Measurements from ENCODE around the gene CXADR. TPM values are rescaled to one million over a fixed set of nuclear protein-coding genes. Genes with fewer than 3 reads are reported as not detected.
A peak's percentile ranks its signal among the peaks of the same experiment; 100 is the strongest.

CXADR gene
- total RNA-seq, 6 experiments from 2014 or later, result 22.9 to 48.4 (median 30.5) TPM

DNA sequence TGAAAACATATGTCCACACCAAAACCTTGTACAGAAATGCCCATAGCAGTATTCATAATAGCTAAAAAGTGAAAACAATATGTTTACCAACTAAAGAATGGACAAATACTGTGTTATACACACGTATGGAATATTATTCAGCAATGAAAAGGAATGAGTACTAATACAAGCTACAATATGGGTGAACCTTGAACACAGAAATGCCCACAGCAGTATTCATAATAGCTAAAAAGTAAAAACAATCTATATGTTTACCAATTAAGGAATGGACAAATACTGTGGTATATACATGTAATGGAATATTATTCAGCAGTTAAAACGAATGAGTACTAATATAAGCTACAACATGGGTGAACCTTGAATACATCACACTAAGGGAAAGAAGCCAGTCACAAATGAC is 96.8 kb downstream of the CXADR start:
- intact Hi-C loops (cut with DNase I), result no loop called here
- H3K9me3 ChIP-seq, result no peaks in the 10 kb centered on the region

GRCh38 chr21:17610911-17611310 is 98.1 kb downstream of the CXADR start:
- no peak for DNase-seq
- TF ChIP-seq POLR2A (IDR thresholded peaks at IDR 0.05) (no peak), CTCF (IDR thresholded peaks at IDR 0.05) (no peak)
- WGBS (ENCODE audit: insufficient coverage, low coverage, low lambda C conversion rate, missing lambda C conversion rate), result 32% methylated on average over 9 of the region's 9 CpGs
- Histone ChIP-seq H3K9me3 (no peaks in the 10 kb centered on the region), H3K4me3 (peak overlapping the region; percentile 62 to 72 (median 67)), H3K27me3 (no peaks in the 10 kb centered on the region), H3K27ac (peak overlapping the region; percentile 71 to 84 (median 73)), H3K36me3 (no peaks in the 10 kb centered on the region), H3K4me1 (no peaks in the 10 kb centered on the region)
- peak in 1 of 4 donors; percentile 1 for ATAC-seq
- intact Hi-C loops (cut with DNase I), result no loop called here

More for the DNA sequence above, 96.8 kb downstream of the CXADR start:
- H3K36me3 ChIP-seq, result peaks cover 0 to 4% (median 0%) of the 10 kb centered on the region in 4 donors
- no peak overlapping the region for H3K27ac ChIP-seq
- no peaks in the 10 kb centered on the region for H3K4me1 ChIP-seq
- H3K4me3 ChIP-seq, result no peak overlapping the region
- TF ChIP-seq CTCF (IDR thresholded peaks at IDR 0.05) (no peak), POLR2A (IDR thresholded peaks at IDR 0.05) (no peak)
- DNase-seq (no peak), ATAC-seq (no peak)
- no peaks in the 10 kb centered on the region for H3K27me3 ChIP-seq
- WGBS (ENCODE audit: insufficient coverage, low coverage, low lambda C conversion rate, missing lambda C conversion rate), result 88% methylated on average over 2 of the region's 2 CpGs

DNA sequence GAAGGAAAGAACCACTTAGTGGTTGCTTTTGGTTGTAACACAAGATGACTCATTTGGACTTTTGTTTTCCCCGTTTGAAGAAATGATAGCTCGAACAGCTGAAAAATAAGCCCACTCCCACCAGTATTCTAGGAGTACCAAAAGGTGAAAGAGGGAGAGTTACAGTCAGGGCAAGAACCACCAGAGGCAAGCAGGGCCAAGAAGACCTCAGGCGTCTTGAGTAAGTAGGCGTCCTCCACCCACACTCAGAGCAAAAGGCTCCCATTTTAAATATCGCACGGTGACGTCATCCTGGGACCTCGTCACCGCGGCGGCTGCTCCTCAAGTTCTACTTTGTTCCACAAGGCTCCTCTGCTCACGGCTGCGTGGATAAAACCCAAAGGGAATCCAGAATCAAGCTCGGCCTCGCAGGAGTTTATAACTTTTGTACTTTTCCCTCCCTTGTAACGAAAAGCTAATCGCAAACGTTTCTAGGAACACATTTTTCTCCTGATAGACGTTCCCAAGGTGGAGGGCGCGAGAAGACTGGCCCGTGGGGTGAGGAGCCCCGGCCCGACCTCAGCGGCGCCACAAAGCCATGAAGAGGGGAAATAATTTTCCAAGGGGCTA is 98.7 kb downstream of the CXADR start:
- H3K27me3 ChIP-seq, result no peaks in the 10 kb centered on the region
- H3K27ac ChIP-seq, result peak overlapping the region; percentile 71 to 84 (median 73)
- peak overlapping the region; percentile 62 to 72 (median 67) for H3K4me3 ChIP-seq
- WGBS (ENCODE audit: insufficient coverage, low coverage, low lambda C conversion rate, missing lambda C conversion rate), result 0% methylated on average over 15 of the region's 26 CpGs
- H3K36me3 ChIP-seq, result no peaks in the 10 kb centered on the region
- no peaks in the 10 kb centered on the region for H3K9me3 ChIP-seq
- intact Hi-C loops (cut with DNase I), result no loop called here
- no peaks in the 10 kb centered on the region for H3K4me1 ChIP-seq
- TF ChIP-seq POLR2A (IDR thresholded peaks at IDR 0.05) (no peak), CTCF (IDR thresholded peaks at IDR 0.05) (no peak)
- DNase-seq (peak; percentile 66 to 72 (median 68)), ATAC-seq (peak; percentile 46 to 69 (median 52))

DNA sequence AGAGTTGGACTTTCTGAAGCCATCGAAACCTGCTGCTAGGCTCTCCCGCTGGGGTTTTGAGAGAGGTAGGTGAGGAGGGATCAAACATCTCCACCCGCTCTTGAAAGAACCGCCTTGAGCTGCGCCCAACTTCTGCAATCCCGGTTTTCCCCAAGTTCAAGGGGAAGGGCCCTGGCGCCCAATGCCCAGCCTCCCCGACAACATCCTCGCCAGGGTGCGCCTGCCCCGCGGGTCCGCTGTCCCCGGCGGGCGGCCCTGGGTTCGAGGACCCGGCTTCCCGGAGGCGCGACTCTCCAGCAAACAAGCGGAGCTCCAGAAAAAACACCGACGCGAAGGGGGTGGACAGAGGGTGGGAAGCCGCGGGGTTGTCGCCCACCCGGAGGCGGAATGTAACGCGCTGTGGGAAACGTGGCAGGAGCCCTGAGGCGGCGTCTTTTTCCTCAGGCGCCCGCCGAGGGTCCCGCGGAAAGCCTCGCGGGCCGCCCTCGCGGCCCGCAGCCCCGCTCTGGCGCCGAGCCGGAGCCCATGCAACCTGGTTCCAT is 99.3 kb downstream of the CXADR start:
- intact Hi-C loops (cut with DNase I), result no loop called here
- no peaks in the 10 kb centered on the region for H3K4me1 ChIP-seq
- peak overlapping the region; percentile 71 to 84 (median 73) for H3K27ac ChIP-seq
- TF ChIP-seq POLR2A (IDR thresholded peaks at IDR 0.05) (no peak), CTCF (IDR thresholded peaks at IDR 0.05) (no peak)
- ATAC-seq (peak; percentile 27 to 58 (median 44)), DNase-seq (peak; percentile 50 to 70 (median 61))
- H3K4me3 ChIP-seq, result peak overlapping the region; percentile 62 to 72 (median 67)
- 0% methylated on average over 4 of the region's 50 CpGs for WGBS (ENCODE audit: insufficient coverage, low coverage, low lambda C conversion rate, missing lambda C conversion rate)
- no peaks in the 10 kb centered on the region for H3K9me3 ChIP-seq
- no peaks in the 10 kb centered on the region for H3K27me3 ChIP-seq
- H3K36me3 ChIP-seq, result no peaks in the 10 kb centered on the region
